H1 (cell line): ENCODE data around the gene ANKRD62. TPM values are rescaled to one million over a fixed set of nuclear protein-coding genes. Genes with fewer than 3 reads are reported as not detected.

Source experiments
- GABPA ChIP-seq: IDR thresholded peaks from 2 replicates; pipeline ENCODE4 v1.6.1; 2011; ENCODE audit warnings: mild to moderate bottlenecking, low read length, moderate library complexity, borderline replicate concordance; ENCODE audit not compliant: insufficient read depth
- KDM5A ChIP-seq: fragments of 200-600 bp; IDR thresholded peaks from 2 replicates; pipeline ENCODE4 v1.7.1; 2012; ENCODE audit warnings: mild to moderate bottlenecking, low read length, inconsistent platforms, mixed read lengths
- NRF1 ChIP-seq: IDR thresholded peaks from 2 replicates; pipeline ENCODE4 v1.6.1; 2011; ENCODE audit warnings: mild to moderate bottlenecking, low read depth, low read length, improper control_type of control experiment
- RXRA ChIP-seq: IDR thresholded peaks from 2 replicates; pipeline ENCODE4 v1.6.1; 2011; ENCODE audit warnings: low read depth, mild to moderate bottlenecking, low read length, moderate library complexity; ENCODE audit not compliant: insufficient read depth
- ZNF274 ChIP-seq: IDR thresholded peaks from 2 replicates; pipeline ENCODE4 v1.7.0; 2012; ENCODE audit warnings: low read length, borderline replicate concordance; ENCODE audit errors: extremely low read depth
- polyA plus RNA-seq, 7 experiments: library from polyadenylated mRNA; depleted of rRNA in 3 of 7; stranded (reverse) in 5 of 7; unstranded in 2 of 7; fragments of >200 nt in 5 of 7; fragments of 200-250 nt in 2 of 7; gene quantifications; 1 replicate in 5 of 7; 2 replicates in 1 of 7; 4 replicates in 1 of 7; pipeline versions ENCODE4 v1.2.1 to v1.2.3, GENCODE V29; 2011 to 2013; ENCODE audit warnings: missing spikeins in 2 of 7, mixed read lengths in 2 of 7
- total RNA-seq: library from RNA; stranded (reverse); fragmentation: NEBNext Ultra II Directional; extraction: Animal tissue kit (Norgen Biotek cat#: 25700); gene quantifications from 2 replicates; pipeline ENCODE4 v1.2.1, GENCODE V29; 2021

Gene ANKRD62
- total and polyA plus RNA-seq, 2 of the 8 experiments (the other 6 are each of a cell fraction or from before 2014, with no cell fraction given), result not detected

GRCh38 chr18:12062974-12063373, 30.7 kb upstream of the ANKRD62 start (continued):
- no peak for TF ChIP-seq ZNF274
- TF ChIP-seq KDM5A, result no peak
- no peak for TF ChIP-seq GABPA
- no peak for TF ChIP-seq RXRA
- no peak for TF ChIP-seq NRF1
